BJ (cell line): Measurements from ENCODE around the gene OPN4. TPM values are rescaled to one million over a fixed set of nuclear protein-coding genes. Genes with fewer than 3 reads are reported as not detected.
"Not testable (repeated sequence)": the region's sequence is repeated elsewhere in the genome, so short reads cannot be mapped to it uniquely, and the experiment has no call there.

Experiments used
- CTCF ChIA-PET: fragments of 350-600 bp; formaldehyde crosslinking; extraction: SDS; loops from one replicate; lab custom pipeline; 2021; ENCODE audit warnings: antibody characterized with exemption, inconsistent platforms; lab: Yijun Ruan, JAX
- POLR2A ChIA-PET: fragments of 300-600 bp; sonication (Branson Sonifier 250); formaldehyde crosslinking; extraction: SDS; loops from one replicate; lab custom pipeline; 2021; ENCODE audit warnings: antibody characterized with exemption; lab: Charles Lee
- DNase-seq: peaks from one replicate; pipeline ENCODE4 v3.0.0-alpha.2; 2011; ENCODE audit warnings: low read depth
- H3K27me3 ChIP-seq: 2 replicates; pipeline ENCODE4 v1.6.0; 2011; ENCODE audit warnings: low read length; ENCODE audit not compliant: control insufficient read depth, insufficient read depth
- H3K36me3 ChIP-seq: 2 replicates; pipeline ENCODE4 v1.5.1; 2011; ENCODE audit warnings: low read length; ENCODE audit not compliant: control insufficient read depth, insufficient read depth
- H3K4me3 ChIP-seq: 2 replicates; pipeline ENCODE4 v1.5.1; 2011; ENCODE audit warnings: low read depth, mild to moderate bottlenecking, control low read depth, low read length
- CTCF ChIP-seq: IDR thresholded peaks from 2 replicates; pipeline ENCODE4 v1.5.1; 2011; ENCODE audit warnings: low read depth, mild to moderate bottlenecking, control low read depth, inconsistent platforms, low read length, moderate library complexity; ENCODE audit not compliant: insufficient read depth
- polyA plus RNA-seq: library from polyadenylated mRNA; depleted of rRNA; stranded (reverse); fragments of >200 nt; gene quantifications from 2 replicates; pipeline ENCODE4 v1.2.3, GENCODE V29; 2011

Gene OPN4
- polyA plus RNA-seq, 1 experiment = not detected

GRCh38 chr10:86644152-86644793, 10.1 kb upstream of the OPN4 start:
- DNase-seq = no peak
- ChIA-PET CTCF (interaction anchor here (0.9 to 1.6 kb wide), 4 partner anchors 8 to 244 kb away, joined by 3 to 5 read pairs (median 4); no protein-coding TSS in a partner anchor), POLR2A (no interaction called here)
- peak; percentile 46 for TF ChIP-seq CTCF
- H3K4me3 ChIP-seq = no peak overlapping the region
- H3K36me3 ChIP-seq = no peaks in the 10 kb centered on the region
- H3K27me3 ChIP-seq = peaks cover 2% of the 10 kb centered on the region; the same call in 1 of the 2 replicates

GRCh38 chr10:86644794-86645445, 9.4 kb upstream of the OPN4 start:
- POLR2A ChIA-PET = no interaction called here
- no peak overlapping the region for H3K4me3 ChIP-seq
- CTCF ChIA-PET = interaction anchor here (0.9 to 1.6 kb wide), 4 partner anchors 8 to 245 kb away, joined by 3 to 5 read pairs (median 4); no protein-coding TSS in a partner anchor
- no peaks in the 10 kb centered on the region for H3K36me3 ChIP-seq
- peaks cover 2% of the 10 kb centered on the region; the same call in 1 of the 2 replicates for H3K27me3 ChIP-seq
- no peak for TF ChIP-seq CTCF
- no peak for DNase-seq

- CTCF ChIA-PET = interaction anchor here (0.9 to 1.6 kb wide), 4 partner anchors 9 to 124 kb away, joined by 3 to 4 read pairs (median 4); partner anchors contain the start of gene WAPL
- H3K36me3 ChIP-seq, H3K4me3 ChIP-seq, DNase-seq, POLR2A ChIA-PET, H3K27me3 ChIP-seq: not testable (repeated sequence)
These were observed 8.7 kb upstream of the OPN4 start for GRCh38 chr10:86645621-86646165.

DNA sequence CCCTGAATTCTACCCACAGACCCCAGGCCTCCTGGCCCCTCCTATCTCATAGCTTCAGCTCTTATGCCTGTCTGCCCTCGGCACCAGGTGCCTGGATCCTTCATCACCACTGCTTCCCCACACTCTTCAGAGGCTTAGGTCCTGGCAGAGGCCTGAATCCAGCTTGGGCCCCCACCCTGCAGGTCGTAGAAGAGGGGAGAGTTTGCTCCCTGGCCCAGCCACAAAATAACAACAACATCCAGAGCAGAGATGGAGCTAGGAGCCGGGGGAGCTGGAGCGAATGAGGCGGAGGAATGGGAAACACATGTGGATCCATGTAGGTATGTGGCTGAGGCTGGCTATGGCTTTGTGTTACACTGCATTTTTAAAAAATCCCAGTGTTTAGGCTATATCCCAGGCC, 7.8 kb upstream of the OPN4 start:
- no peaks in the 10 kb centered on the region for H3K36me3 ChIP-seq
- TF ChIP-seq CTCF = no peak
- H3K4me3 ChIP-seq = no peak overlapping the region
- H3K27me3 ChIP-seq = no peaks in the 10 kb centered on the region
- ChIA-PET CTCF (interaction anchor here (0.9 kb wide), 1 partner anchor 125 kb away, joined by 3 read pairs; the partner anchor contains the start of gene WAPL), POLR2A (interaction anchor here (0.6 kb wide), 1 partner anchor 124 kb away, joined by 6 read pairs; no protein-coding TSS in a partner anchor)
- DNase-seq = no peak

DNA sequence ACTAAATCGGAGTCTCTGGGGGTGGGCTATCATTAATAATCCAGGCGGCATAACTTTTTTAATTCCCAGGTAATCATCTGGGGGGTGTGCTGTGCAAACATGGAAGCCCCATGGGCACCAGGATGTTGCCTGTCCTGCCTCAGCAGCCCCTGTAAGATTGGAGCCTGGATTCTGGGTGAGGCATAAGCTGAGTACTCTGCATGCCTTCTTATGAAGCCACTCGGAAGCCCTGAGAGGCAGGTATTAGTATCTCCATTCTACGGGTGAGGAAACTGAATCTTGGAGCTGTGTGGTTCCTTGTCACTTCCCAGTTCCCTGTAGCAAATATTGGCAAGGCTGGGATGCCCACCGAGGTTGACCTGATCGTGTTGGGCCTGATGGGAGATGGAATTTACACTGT, 7.4 kb upstream of the OPN4 start:
- POLR2A ChIA-PET = interaction anchor here (0.6 kb wide), 1 partner anchor 124 kb away, joined by 6 read pairs; no protein-coding TSS in a partner anchor

More for the DNA sequence above, 7.4 kb upstream of the OPN4 start:
- Histone ChIP-seq H3K36me3 (no peaks in the 10 kb centered on the region), H3K27me3 (no peaks in the 10 kb centered on the region), H3K4me3 (no peak overlapping the region)
- no peak for DNase-seq
- CTCF ChIA-PET = no interaction called here
- no peak for TF ChIP-seq CTCF
